Measurements from ENCODE around the gene PCDHA8. TPM values are rescaled to one million over a fixed set of nuclear protein-coding genes. Genes with fewer than 3 reads are reported as not detected.
"Not testable (repeated sequence)": the region's sequence is repeated elsewhere in the genome, so short reads cannot be mapped to it uniquely, and the experiment has no call there.

Gene PCDHA8
- total RNA-seq, 1 experiment from 2014 or later = 1.5 TPM

- Histone ChIP-seq H3K36me3 (ENCODE audit: insufficient read depth, low read length, poor library complexity, severe bottlenecking) (no peaks in the 10 kb centered on the region), H3K4me3 (ENCODE audit: low read depth, low read length, poor library complexity, severe bottlenecking) (no peak overlapping the region), H3K4me1 (ENCODE audit: insufficient read depth, low read length, poor library complexity, severe bottlenecking) (no peaks in the 10 kb centered on the region), H3K27ac (ENCODE audit: low read depth, low read length, poor library complexity, severe bottlenecking) (no peak overlapping the region), H3K27me3 (replicated peaks; ENCODE audit: insufficient read depth, low read depth, low read length, poor library complexity) (no peaks in the 10 kb centered on the region), H3K9me3 (ENCODE audit: low read depth, low read length, poor library complexity, severe bottlenecking) (peaks cover 3% of the 10 kb centered on the region)
- intact Hi-C loops (cut with micrococcal nuclease; ENCODE audit: unreplicated experiment) = no loop called here
- ChIA-PET CTCF (no interaction called here), POLR2A (ENCODE audit: low non-redundant PET) (no interaction called here)
- no peak for TF ChIP-seq EZH2 (IDR thresholded peaks at IDR 0.05; ENCODE audit: borderline replicate concordance, low read depth, low read length, poor library complexity, severe bottlenecking)
- TF ChIP-seq CTCF (conservative IDR thresholded peaks at IDR 0.05; ENCODE audit: low read depth, low read length) = no peak
- BruUV-seq (replicated peaks) = no TSS peak
- no peak for DNase-seq (ENCODE audit: low spot score)
Observed at GRCh38 chr5:140823475-140823874, 17.5 kb upstream of the PCDHA8 start.

GRCh38 chr5:140827704-140828361, 13.2 kb upstream of the PCDHA8 start, which contains the start of gene PCDHA6:
Gene PCDHA6, plus strand, starts transcription at chr5:140827960. Its CDS starts 132 bp downstream, at chr5:140828092.
- Histone ChIP-seq H3K27ac (ENCODE audit: low read depth, low read length, poor library complexity, severe bottlenecking) (peak within 1 kb of the TSS; percentile 69), H3K4me1 (ENCODE audit: insufficient read depth, low read length, poor library complexity, severe bottlenecking) (no peaks in the 10 kb centered on the region), H3K27me3 (replicated peaks; ENCODE audit: insufficient read depth, low read depth, low read length, poor library complexity) (no peaks in the 10 kb centered on the region), H3K4me3 (ENCODE audit: low read depth, low read length, poor library complexity, severe bottlenecking) (peak within 1 kb of the TSS; percentile 58), H3K36me3 (ENCODE audit: insufficient read depth, low read length, poor library complexity, severe bottlenecking) (no peaks in the 10 kb centered on the region), H3K9me3 (ENCODE audit: low read depth, low read length, poor library complexity, severe bottlenecking) (peaks cover 6% of the 10 kb centered on the region)
- intact Hi-C loops (cut with micrococcal nuclease; ENCODE audit: unreplicated experiment) = loop anchor here (5.0 kb wide), 1 partner anchor 214 kb away; no protein-coding TSS in a partner anchor
- DNase-seq (ENCODE audit: low spot score) = peak; percentile 70
- POLR2A ChIA-PET (ENCODE audit: low non-redundant PET) = no interaction called here
- TSS peak; percentile 69 for BruUV-seq (replicated peaks)
- TF ChIP-seq CTCF (conservative IDR thresholded peaks at IDR 0.05; ENCODE audit: low read depth, low read length) = peak; percentile 70
- TF ChIP-seq EZH2 (IDR thresholded peaks at IDR 0.05; ENCODE audit: borderline replicate concordance, low read depth, low read length, poor library complexity, severe bottlenecking) = no peak
- CTCF ChIA-PET = interaction anchor here (0.6 to 1.6 kb wide), 8 partner anchors 14 to 224 kb away, joined by 3 to 7 read pairs (median 4); partner anchors contain the start of genes PCDHA1 and PCDHA13

GRCh38 chr5:140828362-140828737, 12.6 kb upstream of the PCDHA8 start:
- Histone ChIP-seq H3K36me3 (ENCODE audit: insufficient read depth, low read length, poor library complexity, severe bottlenecking) (no peaks in the 10 kb centered on the region), H3K9me3 (ENCODE audit: low read depth, low read length, poor library complexity, severe bottlenecking) (peaks cover 11% of the 10 kb centered on the region), H3K27ac (ENCODE audit: low read depth, low read length, poor library complexity, severe bottlenecking) (peak overlapping the region; percentile 69), H3K4me3 (ENCODE audit: low read depth, low read length, poor library complexity, severe bottlenecking) (peak overlapping the region; percentile 58), H3K4me1 (ENCODE audit: insufficient read depth, low read length, poor library complexity, severe bottlenecking) (no peaks in the 10 kb centered on the region), H3K27me3 (replicated peaks; ENCODE audit: insufficient read depth, low read depth, low read length, poor library complexity) (no peaks in the 10 kb centered on the region)
- TF ChIP-seq EZH2 (IDR thresholded peaks at IDR 0.05; ENCODE audit: borderline replicate concordance, low read depth, low read length, poor library complexity, severe bottlenecking) (no peak), CTCF (conservative IDR thresholded peaks at IDR 0.05; ENCODE audit: low read depth, low read length) (peak; percentile 53)
- no TSS peak for BruUV-seq (replicated peaks)
- intact Hi-C loops (cut with micrococcal nuclease; ENCODE audit: unreplicated experiment) = loop anchor here (5.0 kb wide), 1 partner anchor 214 kb away; no protein-coding TSS in a partner anchor
- DNase-seq (ENCODE audit: low spot score) = peak; percentile 73
- POLR2A ChIA-PET (ENCODE audit: low non-redundant PET) = no interaction called here
- CTCF ChIA-PET = interaction anchor here (0.6 to 1.6 kb wide), 8 partner anchors 13 to 223 kb away, joined by 3 to 7 read pairs (median 4); partner anchors contain the start of genes PCDHA1 and PCDHA13

GRCh38 chr5:140829511-140830501, 11.2 kb upstream of the PCDHA8 start:
- peaks cover 11% of the 10 kb centered on the region for H3K9me3 ChIP-seq (ENCODE audit: low read depth, low read length, poor library complexity, severe bottlenecking)
- H3K27me3 ChIP-seq (replicated peaks; ENCODE audit: insufficient read depth, low read depth, low read length, poor library complexity); H3K27ac ChIP-seq (ENCODE audit: low read depth, low read length, poor library complexity, severe bottlenecking); DNase-seq (ENCODE audit: low spot score); CTCF ChIA-PET; BruUV-seq (replicated peaks); H3K4me3 ChIP-seq (ENCODE audit: low read depth, low read length, poor library complexity, severe bottlenecking); H3K4me1 ChIP-seq (ENCODE audit: insufficient read depth, low read length, poor library complexity, severe bottlenecking); POLR2A ChIA-PET (ENCODE audit: low non-redundant PET); H3K36me3 ChIP-seq (ENCODE audit: insufficient read depth, low read length, poor library complexity, severe bottlenecking): not testable (repeated sequence)
- intact Hi-C loops (cut with micrococcal nuclease; ENCODE audit: unreplicated experiment) = loop anchor here (5.0 kb wide), 1 partner anchor 212 kb away; no protein-coding TSS in a partner anchor
